HL-60 (cell line): ENCODE measurements around the gene P4HA2.

Experiments
- GABPA ChIP-seq: IDR thresholded peaks from 2 replicates; pipeline ENCODE4 v1.6.1; 2012; ENCODE audit warnings: low read depth
- POLR2AphosphoS5 ChIP-seq: IDR thresholded peaks from 2 replicates; pipeline ENCODE4 v1.6.1; 2012; ENCODE audit warnings: low read depth
- SPI1 ChIP-seq: IDR thresholded peaks from 2 replicates; pipeline ENCODE4 v1.6.1; 2012; ENCODE audit warnings: low read depth, mild to moderate bottlenecking, borderline replicate concordance
- TF ChIP-seq, protein P1 (sequence below): IDR thresholded peaks from one replicate; pipeline ENCODE4 v1.5.1; 2011; ENCODE audit warnings: low read length, control low read depth, inconsistent platforms; ENCODE audit not compliant: insufficient read depth
- TF ChIP-seq, protein P2 (sequence below): IDR thresholded peaks from 2 replicates; pipeline ENCODE4 v1.6.1; 2012; ENCODE audit warnings: low read depth; ENCODE audit not compliant: insufficient replicate concordance

DNA sequence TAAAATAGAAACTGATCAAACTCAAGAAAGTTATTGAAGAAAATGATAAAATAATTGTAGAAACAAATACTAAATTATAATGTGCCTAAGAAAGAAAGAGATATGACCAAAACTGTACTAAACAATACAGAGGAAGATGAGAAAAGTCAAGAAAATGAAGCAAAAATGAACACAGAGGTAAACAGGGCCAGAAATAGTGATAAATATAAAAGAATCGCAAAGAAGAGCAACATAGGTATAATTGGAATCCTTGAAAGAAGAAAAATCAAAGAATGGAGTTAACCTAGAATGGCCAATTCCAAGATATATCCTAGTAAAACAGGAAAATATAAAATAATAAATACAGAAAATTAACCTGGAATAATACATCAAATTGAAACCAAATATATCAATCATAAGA is 84.5 kb downstream of the P4HA2 start:
- TF ChIP-seq, protein P1, sequence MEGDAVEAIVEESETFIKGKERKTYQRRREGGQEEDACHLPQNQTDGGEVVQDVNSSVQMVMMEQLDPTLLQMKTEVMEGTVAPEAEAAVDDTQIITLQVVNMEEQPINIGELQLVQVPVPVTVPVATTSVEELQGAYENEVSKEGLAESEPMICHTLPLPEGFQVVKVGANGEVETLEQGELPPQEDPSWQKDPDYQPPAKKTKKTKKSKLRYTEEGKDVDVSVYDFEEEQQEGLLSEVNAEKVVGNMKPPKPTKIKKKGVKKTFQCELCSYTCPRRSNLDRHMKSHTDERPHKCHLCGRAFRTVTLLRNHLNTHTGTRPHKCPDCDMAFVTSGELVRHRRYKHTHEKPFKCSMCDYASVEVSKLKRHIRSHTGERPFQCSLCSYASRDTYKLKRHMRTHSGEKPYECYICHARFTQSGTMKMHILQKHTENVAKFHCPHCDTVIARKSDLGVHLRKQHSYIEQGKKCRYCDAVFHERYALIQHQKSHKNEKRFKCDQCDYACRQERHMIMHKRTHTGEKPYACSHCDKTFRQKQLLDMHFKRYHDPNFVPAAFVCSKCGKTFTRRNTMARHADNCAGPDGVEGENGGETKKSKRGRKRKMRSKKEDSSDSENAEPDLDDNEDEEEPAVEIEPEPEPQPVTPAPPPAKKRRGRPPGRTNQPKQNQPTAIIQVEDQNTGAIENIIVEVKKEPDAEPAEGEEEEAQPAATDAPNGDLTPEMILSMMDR, result no peak
- no peak for TF ChIP-seq POLR2AphosphoS5
- TF ChIP-seq, protein P2, sequence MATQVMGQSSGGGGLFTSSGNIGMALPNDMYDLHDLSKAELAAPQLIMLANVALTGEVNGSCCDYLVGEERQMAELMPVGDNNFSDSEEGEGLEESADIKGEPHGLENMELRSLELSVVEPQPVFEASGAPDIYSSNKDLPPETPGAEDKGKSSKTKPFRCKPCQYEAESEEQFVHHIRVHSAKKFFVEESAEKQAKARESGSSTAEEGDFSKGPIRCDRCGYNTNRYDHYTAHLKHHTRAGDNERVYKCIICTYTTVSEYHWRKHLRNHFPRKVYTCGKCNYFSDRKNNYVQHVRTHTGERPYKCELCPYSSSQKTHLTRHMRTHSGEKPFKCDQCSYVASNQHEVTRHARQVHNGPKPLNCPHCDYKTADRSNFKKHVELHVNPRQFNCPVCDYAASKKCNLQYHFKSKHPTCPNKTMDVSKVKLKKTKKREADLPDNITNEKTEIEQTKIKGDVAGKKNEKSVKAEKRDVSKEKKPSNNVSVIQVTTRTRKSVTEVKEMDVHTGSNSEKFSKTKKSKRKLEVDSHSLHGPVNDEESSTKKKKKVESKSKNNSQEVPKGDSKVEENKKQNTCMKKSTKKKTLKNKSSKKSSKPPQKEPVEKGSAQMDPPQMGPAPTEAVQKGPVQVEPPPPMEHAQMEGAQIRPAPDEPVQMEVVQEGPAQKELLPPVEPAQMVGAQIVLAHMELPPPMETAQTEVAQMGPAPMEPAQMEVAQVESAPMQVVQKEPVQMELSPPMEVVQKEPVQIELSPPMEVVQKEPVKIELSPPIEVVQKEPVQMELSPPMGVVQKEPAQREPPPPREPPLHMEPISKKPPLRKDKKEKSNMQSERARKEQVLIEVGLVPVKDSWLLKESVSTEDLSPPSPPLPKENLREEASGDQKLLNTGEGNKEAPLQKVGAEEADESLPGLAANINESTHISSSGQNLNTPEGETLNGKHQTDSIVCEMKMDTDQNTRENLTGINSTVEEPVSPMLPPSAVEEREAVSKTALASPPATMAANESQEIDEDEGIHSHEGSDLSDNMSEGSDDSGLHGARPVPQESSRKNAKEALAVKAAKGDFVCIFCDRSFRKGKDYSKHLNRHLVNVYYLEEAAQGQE, result no peak
- no peak for TF ChIP-seq GABPA
- no peak for TF ChIP-seq SPI1
